ENCODE data around the gene RASSF9. TPM values are rescaled to one million over a fixed set of nuclear protein-coding genes. Genes with fewer than 3 reads are reported as not detected.

Gene RASSF9
- total RNA-seq (not detected), polyA plus RNA-seq (not detected), total RNA-seq (0 to 0.22 (median 0) reads per million in 6 experiments)

GRCh38 chr12:85836197-85837090, at the start of gene RASSF9:
TSS of gene RASSF9 (minus strand) at chr12:85836409. CDS start at chr12:85836201, 208 bp downstream.
- no peak for ATAC-seq
- POLR2A ChIA-PET, result no interaction called here
- no peak for DNase-seq
- H3K4me3 Mint-ChIP-seq, result no peak within 1 kb of the TSS
- H3K27me3 Mint-ChIP-seq, result peaks cover 0 to 3% (median 0%) of the 10 kb centered on the region in 5 donors
- H3K9me3 Mint-ChIP-seq, result no peaks in the 10 kb centered on the region
- H3K27ac Mint-ChIP-seq, result no peak within 1 kb of the TSS
- no peaks in the 10 kb centered on the region for H3K36me3 Mint-ChIP-seq
- H3K4me1 Mint-ChIP-seq, result no peaks in the 10 kb centered on the region

GRCh38 chr12:85883763-85884162, 47.6 kb upstream of the RASSF9 start:
- POLR2A ChIA-PET, result no interaction called here
- H3K9me3 Mint-ChIP-seq, result no peaks in the 10 kb centered on the region
- ATAC-seq, result no peak

GRCh38 chr12:85877459-85877858, 41.2 kb upstream of the RASSF9 start:
- DNase-seq, result no peak
- no peaks in the 10 kb centered on the region for H3K9me3 Mint-ChIP-seq
- no peak for ATAC-seq
- no peaks in the 10 kb centered on the region for H3K36me3 Mint-ChIP-seq
- no peak overlapping the region for H3K27ac Mint-ChIP-seq
- POLR2A ChIA-PET, result no interaction called here
- no peaks in the 10 kb centered on the region for H3K27me3 Mint-ChIP-seq
- no peak overlapping the region for H3K4me3 Mint-ChIP-seq
- H3K4me1 Mint-ChIP-seq, result no peaks in the 10 kb centered on the region

More at GRCh38 chr12:85883763-85884162, 47.6 kb upstream of the RASSF9 start:
- H3K27me3 Mint-ChIP-seq, result peaks cover 0 to 10% (median 0%) of the 10 kb centered on the region in 5 donors
- H3K4me1 Mint-ChIP-seq, result no peaks in the 10 kb centered on the region
- H3K36me3 Mint-ChIP-seq, result no peaks in the 10 kb centered on the region
- no peak overlapping the region for H3K27ac Mint-ChIP-seq
- DNase-seq, result no peak
- no peak overlapping the region for H3K4me3 Mint-ChIP-seq

- Mint-ChIP-seq H3K36me3 (no peaks in the 10 kb centered on the region), H3K27ac (no peak within 1 kb of the TSS), H3K27me3 (peaks cover 0 to 2% (median 0%) of the 10 kb centered on the region in 5 donors), H3K4me1 (no peaks in the 10 kb centered on the region), H3K9me3 (no peaks in the 10 kb centered on the region), H3K4me3 (no peak within 1 kb of the TSS)
- POLR2A ChIA-PET, result no interaction called here
- DNase-seq (no peak), ATAC-seq (no peak)
Measured at GRCh38 chr12:85874031-85874461, 37.8 kb upstream of the RASSF9 start, which contains the start of gene NTS. TSS of gene NTS (plus strand) at chr12:85874295. CDS start at chr12:85874404, 109 bp downstream.

GRCh38 chr12:85872497-85873091, 36.4 kb upstream of the RASSF9 start:
- ATAC-seq, result no peak
- Mint-ChIP-seq H3K27me3 (peaks cover 0 to 3% (median 0%) of the 10 kb centered on the region in 5 donors), H3K9me3 (no peaks in the 10 kb centered on the region), H3K27ac (no peak overlapping the region), H3K4me1 (no peaks in the 10 kb centered on the region), H3K36me3 (no peaks in the 10 kb centered on the region), H3K4me3 (no peak overlapping the region)
- DNase-seq, result peak in 2 of 10 donors; percentile 16 to 31
- POLR2A ChIA-PET, result no interaction called here

- Mint-ChIP-seq H3K4me1 (no peaks in the 10 kb centered on the region), H3K9me3 (no peaks in the 10 kb centered on the region), H3K4me3 (no peak overlapping the region), H3K36me3 (no peaks in the 10 kb centered on the region), H3K27me3 (peaks cover 0 to 3% (median 0%) of the 10 kb centered on the region in 5 donors), H3K27ac (no peak overlapping the region)
- ATAC-seq (no peak), DNase-seq (peak in 2 of 10 donors; percentile 4 to 13)
- POLR2A ChIA-PET, result no interaction called here
Measured at GRCh38 chr12:85866986-85867776, 31.0 kb upstream of the RASSF9 start.

- Mint-ChIP-seq H3K36me3 (no peaks in the 10 kb centered on the region), H3K4me1 (no peaks in the 10 kb centered on the region), H3K9me3 (no peaks in the 10 kb centered on the region), H3K4me3 (no peak overlapping the region), H3K27ac (no peak overlapping the region), H3K27me3 (peaks cover 0 to 3% (median 0%) of the 10 kb centered on the region in 5 donors)
- DNase-seq (no peak), ATAC-seq (no peak)
- POLR2A ChIA-PET, result no interaction called here
Measured at GRCh38 chr12:85865890-85866289, 29.7 kb upstream of the RASSF9 start.

- POLR2A ChIA-PET, result no interaction called here
- Mint-ChIP-seq H3K36me3 (no peaks in the 10 kb centered on the region), H3K4me1 (no peaks in the 10 kb centered on the region), H3K4me3 (no peak overlapping the region), H3K27me3 (no peaks in the 10 kb centered on the region), H3K27ac (no peak overlapping the region), H3K9me3 (peaks cover 0 to 5% (median 0%) of the 10 kb centered on the region in 9 donors)
- DNase-seq, result no peak
- no peak for ATAC-seq
Measured at GRCh38 chr12:85856966-85857365, 20.8 kb upstream of the RASSF9 start.

GRCh38 chr12:85855305-85855704, 19.1 kb upstream of the RASSF9 start:
- ATAC-seq (no peak), DNase-seq (no peak)
- H3K9me3 Mint-ChIP-seq, result peaks cover 0 to 5% (median 0%) of the 10 kb centered on the region in 9 donors
- H3K36me3 Mint-ChIP-seq, result no peaks in the 10 kb centered on the region
- H3K27ac Mint-ChIP-seq, result no peak overlapping the region
- no peak overlapping the region for H3K4me3 Mint-ChIP-seq
- no peaks in the 10 kb centered on the region for H3K4me1 Mint-ChIP-seq
- no peaks in the 10 kb centered on the region for H3K27me3 Mint-ChIP-seq
- POLR2A ChIA-PET, result no interaction called here

- Mint-ChIP-seq H3K36me3 (no peaks in the 10 kb centered on the region), H3K27ac (no peak overlapping the region), H3K4me3 (no peak overlapping the region), H3K27me3 (no peaks in the 10 kb centered on the region), H3K9me3 (peaks cover 0 to 10% (median 0%) of the 10 kb centered on the region in 9 donors), H3K4me1 (no peaks in the 10 kb centered on the region)
- POLR2A ChIA-PET, result no interaction called here
- ATAC-seq (no peak), DNase-seq (no peak)
Measured at GRCh38 chr12:85849344-85849743, 13.1 kb upstream of the RASSF9 start.

GRCh38 chr12:85843606-85844310, 7.5 kb upstream of the RASSF9 start:
- H3K9me3 Mint-ChIP-seq, result peaks cover 0 to 2% (median 0%) of the 10 kb centered on the region in 9 donors
- POLR2A ChIA-PET, result no interaction called here
- H3K36me3 Mint-ChIP-seq, result no peaks in the 10 kb centered on the region
- H3K4me1 Mint-ChIP-seq, result no peaks in the 10 kb centered on the region
- H3K27me3 Mint-ChIP-seq, result no peaks in the 10 kb centered on the region
- DNase-seq (no peak), ATAC-seq (no peak)
- H3K27ac Mint-ChIP-seq, result no peak overlapping the region
- no peak overlapping the region for H3K4me3 Mint-ChIP-seq

GRCh38 chr12:85835426-85836196, 598 bp downstream of the RASSF9 start:
- Mint-ChIP-seq H3K27me3 (peaks cover 0 to 3% (median 0%) of the 10 kb centered on the region in 5 donors), H3K9me3 (no peaks in the 10 kb centered on the region), H3K27ac (no peak overlapping the region), H3K36me3 (no peaks in the 10 kb centered on the region), H3K4me3 (no peak overlapping the region), H3K4me1 (no peaks in the 10 kb centered on the region)
- DNase-seq (no peak), ATAC-seq (no peak)
- POLR2A ChIA-PET, result no interaction called here
